Bronchial epithelial cell (primary cell): ENCODE data around the gene SLC38A8. TPM values are rescaled to one million over a fixed set of nuclear protein-coding genes. Genes with fewer than 3 reads are reported as not detected.

ENCODE experiments used
- DNase-seq: peaks from one replicate; pipeline ENCODE4 v3.0.0-alpha.2; 2010; ENCODE audit warnings: low read depth
- FAIRE-seq: peaks from 2 replicates; lab custom pipeline; 2011; peaks lifted over from hg19 to GRCh38; lab: Jason Lieb, UNC
- H3K27me3 ChIP-seq: 2 replicates; pipeline ENCODE4 v1.5.1; 2011; ENCODE audit warnings: low read length; ENCODE audit not compliant: control insufficient read depth, insufficient read depth
- H3K36me3 ChIP-seq: 2 replicates; pipeline ENCODE4 v1.5.1; 2011; ENCODE audit warnings: low read length; ENCODE audit not compliant: control insufficient read depth, insufficient read depth
- H3K4me3 ChIP-seq: 2 replicates; pipeline ENCODE4 v1.5.1; 2011; ENCODE audit warnings: mild to moderate bottlenecking, low read depth, low read length, control low read depth
- total RNA-seq: library from RNA; depleted of rRNA; stranded (reverse); fragments of >200 nt; gene quantifications from 2 replicates; pipeline ENCODE4 v1.2.1, GENCODE V29; 2014
- TF ChIP-seq, protein P1 (sequence below): IDR thresholded peaks from 2 replicates; pipeline ENCODE4 v1.5.1; 2011; ENCODE audit warnings: mild to moderate bottlenecking, moderate library complexity, low read length, control low read depth, inconsistent platforms; ENCODE audit not compliant: insufficient read depth, severe bottlenecking

Gene SLC38A8
- total RNA-seq, 1 donor from 2014 or later, result not detected

DNA sequence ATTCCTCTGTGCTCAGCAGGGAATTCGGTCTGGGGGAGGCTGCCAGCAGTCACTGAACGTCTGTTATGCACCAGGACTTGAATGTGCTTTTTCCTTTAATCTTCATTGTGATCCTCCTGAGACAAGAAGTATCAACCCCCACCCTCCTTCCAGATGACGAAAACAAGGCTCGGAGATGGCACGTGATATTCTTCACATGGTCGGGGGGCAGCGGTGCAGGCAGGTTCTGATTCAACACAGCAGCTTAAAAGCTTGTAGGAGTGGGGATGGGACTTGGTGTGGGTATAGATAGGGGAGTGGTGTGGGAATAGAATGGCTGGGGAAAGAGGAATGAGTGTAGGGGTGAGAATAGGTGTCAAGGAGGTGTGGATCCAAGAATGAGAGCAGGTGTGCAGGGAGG is 68.1 kb downstream of the SLC38A8 start:
- TF ChIP-seq, protein P1, sequence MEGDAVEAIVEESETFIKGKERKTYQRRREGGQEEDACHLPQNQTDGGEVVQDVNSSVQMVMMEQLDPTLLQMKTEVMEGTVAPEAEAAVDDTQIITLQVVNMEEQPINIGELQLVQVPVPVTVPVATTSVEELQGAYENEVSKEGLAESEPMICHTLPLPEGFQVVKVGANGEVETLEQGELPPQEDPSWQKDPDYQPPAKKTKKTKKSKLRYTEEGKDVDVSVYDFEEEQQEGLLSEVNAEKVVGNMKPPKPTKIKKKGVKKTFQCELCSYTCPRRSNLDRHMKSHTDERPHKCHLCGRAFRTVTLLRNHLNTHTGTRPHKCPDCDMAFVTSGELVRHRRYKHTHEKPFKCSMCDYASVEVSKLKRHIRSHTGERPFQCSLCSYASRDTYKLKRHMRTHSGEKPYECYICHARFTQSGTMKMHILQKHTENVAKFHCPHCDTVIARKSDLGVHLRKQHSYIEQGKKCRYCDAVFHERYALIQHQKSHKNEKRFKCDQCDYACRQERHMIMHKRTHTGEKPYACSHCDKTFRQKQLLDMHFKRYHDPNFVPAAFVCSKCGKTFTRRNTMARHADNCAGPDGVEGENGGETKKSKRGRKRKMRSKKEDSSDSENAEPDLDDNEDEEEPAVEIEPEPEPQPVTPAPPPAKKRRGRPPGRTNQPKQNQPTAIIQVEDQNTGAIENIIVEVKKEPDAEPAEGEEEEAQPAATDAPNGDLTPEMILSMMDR, result no peak
- no peak for FAIRE-seq
- Histone ChIP-seq H3K27me3 (peaks cover 6% of the 10 kb centered on the region), H3K36me3 (no peaks in the 10 kb centered on the region), H3K4me3 (no peak overlapping the region)
- DNase-seq, result no peak

DNA sequence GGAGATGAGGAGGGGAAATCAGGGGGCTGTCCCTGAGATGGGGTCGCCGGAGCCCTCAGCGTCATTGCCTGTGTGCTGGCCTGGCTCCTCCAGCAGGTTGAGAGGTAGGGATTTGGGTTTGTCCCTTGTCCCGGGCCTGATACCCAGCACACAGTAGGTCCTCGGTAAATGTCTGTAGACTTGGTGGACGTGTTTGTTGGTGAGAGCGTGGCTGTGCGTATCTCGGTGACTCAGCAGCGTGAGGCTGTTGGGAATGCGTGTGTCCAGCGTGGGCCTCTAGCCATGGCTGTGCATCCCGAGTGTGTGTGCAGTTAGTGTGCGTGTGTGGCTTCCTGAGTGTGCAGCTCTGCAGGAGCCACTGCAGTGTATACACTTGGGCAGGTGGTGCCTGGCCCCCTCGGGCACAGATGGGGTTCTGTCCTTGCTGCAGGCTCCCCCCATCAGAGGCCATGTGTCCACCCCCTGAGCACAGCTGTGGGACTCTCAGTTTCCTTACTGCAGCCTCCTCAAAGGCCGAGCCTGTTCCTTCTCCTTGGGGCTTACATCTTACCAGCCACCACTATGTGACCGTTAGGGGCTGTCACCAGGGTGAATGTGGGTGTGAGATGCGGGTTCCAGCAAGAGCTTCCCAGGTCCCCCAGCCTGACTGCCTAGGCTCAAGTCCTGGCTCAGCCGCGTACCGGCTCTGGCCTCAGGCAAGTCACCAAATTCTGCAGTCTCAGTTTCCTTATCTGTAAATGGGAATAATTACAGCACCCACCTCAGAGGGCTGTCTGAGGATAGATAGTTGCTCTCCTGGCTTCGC is 68.8 kb downstream of the SLC38A8 start:
- H3K4me3 ChIP-seq, result no peak overlapping the region
- H3K36me3 ChIP-seq, result no peaks in the 10 kb centered on the region
- peaks cover 10% of the 10 kb centered on the region for H3K27me3 ChIP-seq
- FAIRE-seq, result no peak
- TF ChIP-seq, protein P1, result no peak
- no peak for DNase-seq

DNA sequence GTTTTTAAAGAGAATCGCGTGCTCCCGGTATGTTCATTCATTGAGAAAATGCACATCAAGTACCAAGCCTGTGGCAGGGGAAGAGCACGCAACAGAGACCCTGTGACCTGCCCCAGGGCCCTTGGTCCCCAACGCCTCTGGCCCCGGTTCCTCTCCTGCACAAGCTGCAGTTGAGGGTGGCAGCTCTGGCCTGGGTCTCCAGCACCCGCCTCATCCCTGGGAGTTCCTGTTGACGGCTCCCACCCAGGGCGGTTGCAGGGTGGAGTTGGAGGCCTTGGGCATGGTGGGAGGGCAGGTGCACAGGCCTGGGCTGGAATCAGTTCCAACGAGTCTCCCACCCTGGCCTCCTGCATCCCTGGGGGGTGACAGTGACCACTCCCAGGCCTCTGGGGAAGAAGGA is 69.5 kb downstream of the SLC38A8 start:
- Histone ChIP-seq H3K36me3 (no peaks in the 10 kb centered on the region), H3K4me3 (no peak overlapping the region), H3K27me3 (peaks cover 10% of the 10 kb centered on the region)
- no peak for DNase-seq
- FAIRE-seq, result no peak
- TF ChIP-seq, protein P1, result no peak

DNA sequence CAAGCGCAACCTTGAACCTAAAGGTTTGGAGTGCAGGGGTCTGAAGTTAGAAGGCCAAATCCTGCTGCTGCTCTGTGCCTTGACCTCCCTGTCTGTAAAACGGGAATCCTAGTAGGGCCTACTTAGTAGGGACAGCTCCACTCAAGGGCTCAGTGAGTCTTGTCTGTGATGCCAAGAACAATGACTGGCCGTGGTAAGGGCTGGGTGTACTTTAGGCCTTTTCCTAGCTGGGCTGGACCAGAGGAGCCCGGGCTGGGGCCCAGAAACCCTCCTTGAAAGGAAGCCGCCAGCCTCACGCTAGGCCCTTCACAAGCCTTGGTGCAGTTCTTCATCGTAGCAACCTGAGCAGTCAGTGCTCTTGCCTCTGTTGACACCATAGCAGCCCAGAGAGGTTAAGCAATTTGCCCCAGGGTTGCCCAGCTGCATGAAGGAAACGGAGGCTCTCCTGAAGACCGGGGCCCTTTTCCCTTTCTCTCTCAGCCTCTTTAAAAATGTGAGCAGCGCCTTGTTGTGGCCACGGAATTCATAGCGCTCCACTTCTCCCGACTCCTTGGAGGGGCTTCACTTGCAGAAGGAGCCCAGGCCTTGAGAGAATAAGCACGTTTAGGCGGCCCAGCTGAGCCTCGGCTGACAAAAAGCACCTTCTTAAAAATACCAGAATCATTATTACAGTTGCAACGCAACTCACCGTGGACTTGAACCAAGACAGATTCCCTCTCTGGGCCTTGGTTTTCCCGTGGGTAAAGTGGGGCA is 70.2 kb downstream of the SLC38A8 start:
- no peaks in the 10 kb centered on the region for H3K36me3 ChIP-seq
- TF ChIP-seq, protein P1, result no peak
- peaks cover 10% of the 10 kb centered on the region for H3K27me3 ChIP-seq
- DNase-seq (no peak), FAIRE-seq (no peak)
- H3K4me3 ChIP-seq, result no peak overlapping the region

DNA sequence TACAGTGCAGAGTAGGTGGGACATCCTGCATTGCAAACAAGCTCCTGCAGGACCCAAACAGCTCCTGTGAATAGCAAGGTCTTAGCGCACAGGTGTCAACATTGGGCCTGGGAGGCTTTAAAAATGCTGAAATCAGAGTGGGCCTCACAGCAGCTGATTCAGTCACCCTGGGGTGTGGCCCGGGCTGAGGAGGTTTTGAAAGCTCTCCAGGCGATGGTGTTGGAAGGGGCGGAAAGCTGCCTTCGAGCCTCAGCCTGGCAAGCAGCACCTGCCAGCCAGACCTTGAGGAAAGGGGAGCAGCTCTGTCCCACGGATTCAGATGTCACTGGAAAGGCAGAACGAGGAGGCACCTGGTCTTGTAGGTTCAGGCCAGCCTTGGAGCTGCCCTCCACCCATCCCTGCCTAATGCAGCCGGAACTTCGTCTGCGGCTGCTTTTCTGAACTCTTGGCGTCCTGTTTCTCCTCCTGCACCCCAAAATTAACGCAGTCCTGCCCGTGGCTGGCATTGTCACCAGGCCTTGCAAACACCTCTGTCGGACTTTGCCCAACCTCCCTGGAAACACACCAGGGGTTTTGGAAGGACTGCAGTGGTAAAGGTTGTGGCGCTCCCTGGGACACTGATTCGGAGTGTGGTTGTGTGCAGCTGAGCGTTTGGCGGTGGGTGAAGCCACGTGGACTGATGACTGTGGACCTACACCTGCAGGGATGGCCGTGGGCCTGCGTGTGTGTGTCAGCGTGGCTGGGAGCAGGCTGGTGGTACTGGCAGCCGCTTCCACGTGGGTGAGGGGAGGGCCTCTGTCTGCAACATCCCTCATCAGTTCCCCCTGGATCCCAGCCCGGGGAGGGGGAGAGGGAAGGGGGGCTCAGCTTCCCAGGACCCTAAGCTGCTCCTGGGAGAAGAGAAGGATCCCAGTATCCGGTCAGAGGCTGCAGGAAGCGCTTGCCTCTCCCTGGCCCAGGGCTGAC is 71.1 kb downstream of the SLC38A8 start:
- TF ChIP-seq, protein P1, result no peak
- no peak for DNase-seq
- Histone ChIP-seq H3K36me3 (no peaks in the 10 kb centered on the region), H3K4me3 (no peak overlapping the region), H3K27me3 (peaks cover 10% of the 10 kb centered on the region)
- no peak for FAIRE-seq
